GM19452 (cell line): ENCODE results near the gene SPATA13.
"Not testable (repeated sequence)": the region's sequence is repeated elsewhere in the genome, so short reads cannot be mapped to it uniquely, and the experiment has no call there.

ENCODE experiments used
- ATAC-seq: cut with Tn5 transposase; IDR thresholded peaks from one replicate; pipeline ENCODE4 v1.9.1; 2021; ENCODE audit not compliant: unreplicated experiment

SPATA13 gene

GRCh38 chr13:24307211-24308067, 146.9 kb downstream of the SPATA13 start:
- ATAC-seq: no peak

DNA sequence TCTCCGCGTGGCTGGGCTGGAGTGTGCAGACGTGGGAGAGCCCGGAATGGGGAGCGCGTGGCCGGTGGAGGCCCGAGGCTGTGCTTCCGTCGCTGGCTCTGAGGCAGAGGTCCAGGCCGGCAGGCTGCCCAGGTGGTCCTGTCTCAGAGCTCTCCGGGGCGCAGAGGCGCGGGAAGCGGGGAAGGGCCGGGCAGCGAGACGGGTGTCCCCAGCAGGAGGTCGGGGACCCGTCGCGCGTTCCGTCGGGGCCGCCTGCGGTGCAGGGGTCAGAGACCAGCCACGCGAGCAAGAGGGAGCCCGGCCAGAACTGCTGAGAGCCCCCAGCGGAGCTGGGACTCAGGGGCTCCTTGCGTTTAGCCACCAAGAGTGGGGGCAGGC, 147.5 kb downstream of the SPATA13 start:
- ATAC-seq: no peak

DNA sequence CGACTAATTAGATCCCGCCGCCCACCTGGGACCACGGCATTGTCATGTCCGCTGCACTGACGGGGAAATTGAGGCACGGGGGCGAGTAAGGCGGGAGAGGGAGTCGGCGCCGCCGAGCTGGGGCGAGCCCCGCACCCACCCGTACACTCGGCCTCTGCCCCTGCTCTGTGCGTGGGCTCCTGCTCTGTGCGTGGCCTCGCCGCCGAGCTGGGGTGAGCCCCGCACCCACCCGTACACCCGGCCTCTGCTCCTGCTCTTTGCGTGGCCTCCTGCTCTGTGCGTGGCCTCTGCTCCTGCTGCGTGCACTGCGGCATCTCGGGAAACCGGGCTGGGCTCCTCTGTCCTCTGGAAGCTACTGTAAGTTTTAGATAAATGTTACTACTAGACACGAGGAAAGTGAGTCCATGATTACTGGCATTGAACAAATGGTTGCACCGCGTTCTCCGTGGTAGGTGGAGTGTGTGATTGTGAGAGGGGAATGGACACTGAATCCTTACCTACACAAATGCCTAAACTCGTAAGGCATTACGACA, 148.0 kb downstream of the SPATA13 start:
- no peak for ATAC-seq

DNA sequence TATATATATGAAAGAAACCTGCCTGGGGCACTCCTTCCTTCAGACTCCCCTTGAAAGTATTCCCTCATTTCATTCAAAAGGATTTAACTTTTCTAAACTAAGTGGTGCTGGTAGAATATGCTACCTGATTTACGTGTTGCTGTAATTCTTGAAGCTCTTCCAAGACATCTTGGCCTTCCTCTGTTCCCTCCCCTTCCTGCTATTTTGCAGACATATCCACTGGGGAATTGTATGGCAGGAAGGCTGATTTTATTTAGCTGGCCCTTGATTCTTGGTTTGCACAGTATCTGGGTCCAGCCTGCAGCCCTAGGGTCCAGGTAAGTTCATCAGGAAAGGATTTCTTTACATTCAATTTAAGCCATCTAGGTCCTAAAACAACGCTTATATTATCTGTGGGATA, 148.8 kb downstream of the SPATA13 start, which contains the start of gene C1QTNF9:
Gene C1QTNF9, plus strand, starts transcription at position 281 of the 400 bp plus-strand sequence. CDS start 6,424 bp downstream, outside the sequence.
- not testable (repeated sequence) for ATAC-seq

- no peak for ATAC-seq
Observed at GRCh38 chr13:24313439-24313838, 152.9 kb downstream of the SPATA13 start.

DNA sequence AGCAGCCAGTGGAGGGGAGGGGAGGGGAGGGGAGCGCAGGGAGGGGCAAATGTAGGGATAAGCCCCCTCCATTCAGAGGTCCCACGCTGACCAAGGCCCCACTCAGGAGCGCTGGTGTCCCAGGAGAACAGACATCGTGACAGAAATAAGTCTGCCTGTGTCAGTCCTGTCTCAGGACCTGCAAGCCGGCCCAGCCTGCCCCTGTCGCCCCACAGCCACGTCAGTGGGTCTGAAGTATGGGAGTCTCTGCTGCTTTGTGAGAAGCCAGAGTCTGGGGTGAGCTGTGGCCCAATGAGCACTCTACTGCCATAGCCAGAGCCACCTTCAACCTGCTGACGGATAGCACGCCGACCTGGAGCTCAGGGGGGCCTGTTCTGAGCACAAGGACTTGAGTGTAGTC, 157.3 kb downstream of the SPATA13 start:
- ATAC-seq: not testable (repeated sequence)

DNA sequence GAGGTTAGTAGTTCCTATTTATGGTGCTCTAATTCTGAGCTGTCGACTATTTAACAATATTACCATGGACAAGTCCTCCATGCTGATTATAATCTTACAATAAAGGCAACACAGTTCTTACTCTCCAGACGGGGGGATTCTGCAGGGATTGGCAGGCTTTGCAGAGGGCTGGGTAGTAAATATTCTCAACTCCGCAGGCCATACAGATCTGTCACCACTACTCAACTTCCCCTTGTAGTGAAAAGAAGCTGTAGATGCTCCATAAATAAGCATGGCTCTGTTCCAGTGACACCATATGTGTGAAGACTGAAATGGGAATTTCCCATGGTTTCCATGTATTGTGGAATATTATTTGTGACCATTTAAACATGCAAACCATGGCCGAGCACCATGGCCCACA, 158.4 kb downstream of the SPATA13 start:
- not testable (repeated sequence) for ATAC-seq

DNA sequence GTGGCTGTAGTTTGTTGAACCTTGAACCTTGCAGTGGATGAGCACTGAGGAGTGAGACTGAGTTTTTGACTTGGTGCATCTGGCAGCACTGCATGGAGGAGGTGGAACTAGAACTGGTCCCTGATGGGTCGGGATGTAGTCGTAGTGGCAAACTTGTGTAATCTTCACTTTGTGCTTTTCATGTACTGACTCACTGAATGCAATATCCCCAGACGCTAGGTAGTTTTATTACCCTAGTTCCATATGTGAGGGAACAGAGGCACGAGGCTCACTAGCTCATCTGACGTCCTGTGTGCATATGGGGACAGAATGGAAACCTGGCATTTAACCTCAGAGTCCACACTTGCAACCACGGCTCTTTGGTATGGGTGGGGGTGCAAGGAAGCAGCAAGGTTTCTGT, 159.1 kb downstream of the SPATA13 start:
- ATAC-seq: not testable (repeated sequence)

- not testable (repeated sequence) for ATAC-seq
Observed at GRCh38 chr13:24321416-24321815, 160.9 kb downstream of the SPATA13 start.

GRCh38 chr13:24322470-24322869, 161.9 kb downstream of the SPATA13 start:
- ATAC-seq: not testable (repeated sequence)

DNA sequence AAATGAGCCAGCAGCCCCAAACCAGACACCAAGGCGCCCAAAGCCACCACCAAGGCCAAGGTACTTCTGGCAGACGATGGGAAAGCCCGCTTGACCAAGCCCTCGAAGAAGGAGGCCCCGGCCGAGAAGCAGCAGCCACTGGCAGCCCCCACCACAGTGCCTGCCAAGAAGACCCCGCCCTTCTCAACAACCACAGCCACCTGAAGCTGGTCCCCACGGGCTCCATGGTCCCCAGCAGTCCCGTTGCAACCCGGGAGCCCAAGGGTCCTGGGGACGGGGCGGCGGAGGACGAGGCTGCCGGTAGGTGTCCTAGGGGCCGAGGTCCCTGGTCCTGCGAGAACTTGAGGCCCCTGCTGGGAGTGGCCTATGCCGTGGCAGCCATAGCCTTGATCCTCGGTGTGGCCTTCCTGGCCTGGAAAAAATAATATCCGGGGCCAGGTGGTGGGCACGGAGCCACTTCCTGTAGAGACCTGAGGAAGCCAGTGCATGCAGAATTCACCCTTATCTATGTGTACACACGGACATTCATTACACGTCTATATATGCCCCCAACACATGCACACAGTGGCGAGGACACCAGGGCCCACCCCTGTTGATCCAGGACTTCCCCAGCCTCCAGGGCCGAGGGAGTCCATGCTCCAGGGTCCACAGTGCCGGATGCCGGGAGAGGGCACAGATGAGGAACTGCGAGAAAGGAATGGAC, 162.7 kb downstream of the SPATA13 start:
- ATAC-seq: no peak

DNA sequence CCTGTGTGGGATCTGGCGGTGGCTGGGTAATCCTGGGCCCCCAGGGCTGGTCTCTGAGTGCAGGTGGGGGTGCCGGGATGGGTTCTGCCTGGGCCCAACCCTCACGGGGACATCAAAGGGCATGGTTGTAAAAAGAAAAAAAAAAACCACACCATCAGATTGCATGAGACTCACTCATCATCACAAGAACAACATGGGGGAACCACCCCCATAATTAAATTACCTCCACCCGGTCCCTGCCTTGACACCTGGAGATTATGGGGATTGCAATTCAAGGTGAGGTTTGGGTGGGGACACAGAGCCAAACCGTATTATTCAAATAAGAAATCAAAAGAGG, 163.2 kb downstream of the SPATA13 start:
- no peak for ATAC-seq

GRCh38 chr13:24327598-24327997, 167.1 kb downstream of the SPATA13 start:
- not testable (repeated sequence) for ATAC-seq

DNA sequence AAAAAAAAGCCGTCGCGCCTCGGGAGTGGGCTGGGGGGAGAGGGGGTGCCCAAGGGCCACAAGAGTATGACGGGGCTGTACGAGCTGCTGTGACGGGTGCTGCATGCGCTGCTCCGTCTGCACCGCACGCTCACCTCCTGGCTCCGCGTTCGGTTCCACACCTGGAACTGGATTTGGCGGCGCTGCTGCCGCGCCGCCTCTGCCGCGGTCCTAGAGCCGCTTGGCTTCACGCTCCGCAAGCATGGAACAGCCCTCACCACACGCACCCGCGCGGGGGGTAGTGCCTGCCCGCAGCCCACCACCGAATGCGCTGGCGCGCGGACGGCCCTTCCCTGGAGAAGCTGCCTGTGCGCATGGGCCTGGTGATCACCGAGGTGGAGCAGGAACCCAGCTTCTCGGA, 167.6 kb downstream of the SPATA13 start:
- no peak for ATAC-seq

- no peak for ATAC-seq
Observed at GRCh38 chr13:24338721-24339120, 178.2 kb downstream of the SPATA13 start.

GRCh38 chr13:24339937-24340607, 179.6 kb downstream of the SPATA13 start:
- ATAC-seq: no peak

GRCh38 chr13:24340608-24340955, 180.1 kb downstream of the SPATA13 start:
- ATAC-seq: no peak

- no peak for ATAC-seq
Observed at GRCh38 chr13:24341439-24341838, 180.9 kb downstream of the SPATA13 start.

GRCh38 chr13:24348385-24348784, 187.9 kb downstream of the SPATA13 start:
- ATAC-seq: no peak

DNA sequence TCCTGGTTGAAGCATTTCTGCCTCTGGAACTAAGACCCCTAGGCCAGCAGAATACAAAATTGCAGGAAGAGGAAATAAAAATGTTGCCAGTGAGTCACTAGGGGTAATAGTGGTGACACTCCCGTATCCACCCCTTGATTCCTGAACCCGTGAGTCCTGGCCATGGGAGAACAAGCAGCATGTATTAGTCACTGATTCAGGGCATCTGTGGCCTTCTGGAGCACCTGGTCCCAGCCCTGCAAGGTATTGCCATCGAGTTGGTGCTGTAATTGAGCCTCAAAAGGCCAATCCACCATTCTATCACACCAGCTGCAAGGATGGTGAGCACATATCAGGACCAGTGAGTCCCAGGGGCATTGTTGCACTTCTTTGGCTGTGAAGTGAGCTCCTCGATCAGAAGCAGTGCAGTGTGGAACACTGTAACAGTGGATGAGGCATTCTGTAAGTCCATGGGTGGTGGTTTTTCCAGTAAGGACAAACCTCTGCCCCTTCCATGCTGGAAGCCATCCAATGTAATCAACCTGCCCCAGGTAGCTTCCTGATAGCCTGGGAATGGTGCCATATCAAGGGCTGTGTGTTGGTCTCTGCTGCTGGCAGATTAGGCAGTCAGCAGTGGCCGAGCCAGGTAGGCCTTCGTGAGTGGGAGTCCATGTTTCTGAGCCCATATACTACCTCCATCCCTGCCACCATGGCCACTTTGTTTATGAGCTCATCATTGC, 188.4 kb downstream of the SPATA13 start:
- ATAC-seq: no peak
